Measurements from ENCODE around the gene GPR176.
"Not testable (repeated sequence)": the region's sequence is repeated elsewhere in the genome, so short reads cannot be mapped to it uniquely, and the experiment has no call there.

Gene GPR176

DNA sequence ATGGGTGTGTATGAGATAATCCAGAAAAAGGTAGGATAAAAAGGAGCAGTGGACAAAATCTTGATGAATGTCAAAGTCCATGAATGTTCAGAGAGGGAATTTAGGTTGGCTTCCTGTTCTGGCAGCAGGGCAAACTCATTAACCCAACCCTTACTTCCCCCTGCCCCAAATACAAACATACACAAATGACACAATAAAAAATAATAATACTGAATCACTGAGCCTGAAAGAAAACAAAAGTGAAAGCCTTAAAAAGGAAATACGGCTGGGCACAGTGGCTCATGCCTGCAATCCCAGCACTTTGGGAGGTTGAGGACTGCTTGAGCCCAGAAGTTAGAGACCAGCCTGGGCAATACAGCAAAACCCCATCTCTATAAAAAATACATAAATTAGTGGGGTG, 62.9 kb downstream of the GPR176 start:
- no peak for DNase-seq (ENCODE audit: low spot score)

DNA sequence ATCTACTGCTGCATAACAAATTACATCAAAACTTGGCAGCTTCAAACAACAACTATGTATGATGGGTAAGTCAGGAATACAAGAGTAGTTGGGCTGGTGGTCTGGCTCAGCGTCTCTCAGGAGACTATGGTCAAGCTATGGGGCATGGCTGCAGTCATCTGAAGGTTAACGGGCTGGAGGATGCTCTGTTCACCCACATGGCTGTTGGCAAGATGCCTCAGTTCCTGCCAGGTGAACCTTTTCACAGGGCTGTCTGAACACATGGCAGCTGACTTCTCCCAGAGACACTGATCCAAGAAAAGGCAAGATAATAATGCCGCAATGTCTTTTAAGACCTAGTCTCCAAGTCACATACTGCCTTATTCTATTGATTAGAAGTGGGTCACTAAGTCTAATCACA, 63.7 kb downstream of the GPR176 start:
- no peak for DNase-seq (ENCODE audit: low spot score)

DNA sequence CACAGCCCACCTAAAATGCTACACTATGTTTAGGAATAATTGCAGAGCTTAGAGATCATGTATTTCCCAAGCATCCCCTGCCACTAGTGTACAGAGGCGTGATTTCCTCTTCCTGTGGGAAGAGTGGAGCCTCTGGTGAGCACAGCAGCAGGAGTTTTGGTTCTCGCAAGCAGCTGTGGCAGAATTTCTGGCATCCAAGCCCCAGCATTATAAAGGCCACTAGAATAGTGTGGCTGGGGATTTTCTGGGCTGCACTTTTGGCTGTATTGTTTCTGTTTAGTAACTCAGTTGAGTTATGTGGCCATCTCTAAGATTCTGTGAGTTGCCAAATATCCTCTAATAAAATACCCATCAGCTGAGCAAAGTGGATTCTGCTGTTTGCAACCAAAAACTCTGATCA, 64.7 kb downstream of the GPR176 start:
- no peak for DNase-seq (ENCODE audit: low spot score)

DNA sequence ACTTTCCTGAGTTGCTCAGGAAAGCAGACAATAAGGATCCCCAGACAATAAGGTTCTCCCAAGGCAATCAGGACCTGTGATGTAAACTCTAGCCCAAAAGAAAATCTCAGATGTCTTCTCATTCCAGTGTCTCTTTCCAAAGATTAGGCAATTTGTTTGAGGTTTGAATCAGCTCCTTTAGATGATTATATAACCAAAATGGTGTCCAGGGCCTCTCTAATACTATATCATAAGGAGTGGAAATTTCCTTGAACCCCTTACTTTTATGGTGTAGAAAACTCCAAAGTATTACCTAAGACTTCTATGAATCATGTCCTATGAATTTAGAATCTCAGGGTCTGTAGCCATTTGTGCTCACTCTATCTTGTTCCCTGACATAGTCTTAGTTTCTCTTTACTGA, 65.9 kb downstream of the GPR176 start:
- no peak for DNase-seq (ENCODE audit: low spot score)

DNA sequence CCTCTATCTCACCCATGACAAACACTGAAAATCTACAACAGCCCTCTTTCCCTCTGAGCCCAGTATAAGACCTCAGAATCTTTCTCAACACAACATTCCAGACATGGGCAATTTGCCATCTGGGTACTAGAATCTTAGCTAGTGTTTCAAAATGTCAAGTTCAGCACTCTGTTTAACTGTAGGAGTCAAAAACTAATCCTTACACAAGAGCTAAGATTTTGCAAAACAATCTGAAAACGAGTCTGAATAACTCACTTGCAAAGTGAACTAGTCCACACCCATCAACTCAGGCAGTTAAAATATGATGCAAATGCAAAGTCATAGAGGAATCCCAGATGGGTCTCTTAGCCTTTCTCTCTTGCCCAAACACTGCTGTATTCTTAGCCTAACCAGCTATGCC, 67.8 kb downstream of the GPR176 start:
- no peak for DNase-seq (ENCODE audit: low spot score)

DNA sequence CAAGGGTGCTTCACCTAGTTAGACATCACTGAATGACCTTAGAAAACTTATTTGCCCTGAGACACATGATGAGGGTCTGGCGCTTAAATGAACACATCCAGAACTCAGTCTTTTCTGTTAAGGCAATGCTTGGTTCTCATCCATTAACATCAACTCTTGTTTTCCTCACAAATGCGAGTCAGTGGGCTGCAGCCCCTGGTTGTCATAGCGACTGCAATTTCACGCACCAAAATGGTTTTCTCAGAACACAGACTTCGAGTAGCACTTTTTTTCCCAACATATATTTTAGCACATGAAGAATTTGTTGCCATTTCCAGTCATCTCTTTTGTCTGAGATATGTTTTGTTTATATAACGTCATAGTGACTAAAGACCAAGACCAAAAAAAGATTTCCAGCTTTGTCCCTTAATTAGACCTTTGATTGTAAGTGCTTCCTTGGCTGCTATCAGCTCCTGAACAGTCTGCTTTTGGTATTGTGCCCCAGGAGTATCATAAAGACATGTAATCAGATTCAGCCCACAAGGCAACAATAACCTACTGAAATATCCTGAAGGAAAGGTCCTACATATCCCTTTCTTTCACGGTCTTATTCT, 68.5 kb downstream of the GPR176 start:
- no peak for DNase-seq (ENCODE audit: low spot score)

DNA sequence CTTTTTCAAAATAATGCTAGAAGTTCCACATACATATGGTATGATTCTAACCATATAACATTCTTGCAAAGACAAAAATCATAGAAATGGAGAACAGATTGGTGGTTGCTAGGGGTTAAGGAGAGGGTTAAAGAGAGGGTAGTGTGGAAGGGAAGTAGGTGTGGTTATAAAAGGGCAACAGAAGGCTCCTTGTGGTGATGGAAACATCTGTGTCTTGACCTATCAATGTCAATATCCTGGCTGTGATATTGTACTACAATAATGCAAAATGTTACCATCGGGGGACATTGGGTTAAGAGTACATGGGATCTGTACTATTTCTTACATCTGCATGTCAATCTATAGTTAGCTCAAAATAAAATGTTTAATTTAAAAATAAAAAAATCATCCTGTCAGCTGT, 69.6 kb downstream of the GPR176 start:
- DNase-seq (ENCODE audit: low spot score) = no peak

DNA sequence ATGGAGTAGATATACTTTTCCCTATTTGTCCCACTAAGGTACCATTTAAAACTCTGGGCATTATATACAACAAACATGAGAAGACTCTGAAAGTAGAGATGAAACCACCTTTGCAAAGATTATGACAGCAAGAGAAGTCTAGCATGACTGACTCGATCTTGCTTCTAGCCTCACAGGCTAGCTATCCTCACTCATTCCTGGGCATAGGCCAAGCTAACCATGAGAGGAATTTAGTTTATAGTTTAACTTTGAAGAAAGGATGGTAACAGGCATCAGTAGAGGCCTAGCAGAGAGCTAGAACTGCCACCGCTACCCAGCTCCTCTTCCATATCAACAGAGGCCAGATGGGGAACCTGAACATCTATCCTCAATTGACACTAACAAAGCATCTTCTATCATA, 74.0 kb downstream of the GPR176 start:
- DNase-seq (ENCODE audit: low spot score) = no peak

DNA sequence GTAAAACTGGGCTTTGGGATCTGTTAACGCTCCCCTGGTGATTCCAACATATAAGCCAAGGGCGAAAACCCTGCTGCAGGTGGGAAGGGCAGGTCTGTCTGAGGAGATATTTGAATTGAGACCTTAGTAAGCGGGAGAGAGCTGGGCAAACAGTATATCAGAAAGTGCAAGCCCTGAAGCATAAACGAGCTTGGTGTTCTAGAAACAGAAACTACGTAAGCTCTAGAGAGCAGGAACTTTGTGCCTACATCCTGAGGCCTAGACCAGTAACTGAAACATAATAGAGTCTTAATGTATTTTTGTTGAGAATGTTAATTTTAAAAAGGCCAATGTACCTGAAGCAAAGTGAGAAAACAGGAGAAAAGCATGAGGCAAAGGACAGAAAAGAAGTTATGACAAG, 74.5 kb downstream of the GPR176 start:
- no peak for DNase-seq (ENCODE audit: low spot score)

DNA sequence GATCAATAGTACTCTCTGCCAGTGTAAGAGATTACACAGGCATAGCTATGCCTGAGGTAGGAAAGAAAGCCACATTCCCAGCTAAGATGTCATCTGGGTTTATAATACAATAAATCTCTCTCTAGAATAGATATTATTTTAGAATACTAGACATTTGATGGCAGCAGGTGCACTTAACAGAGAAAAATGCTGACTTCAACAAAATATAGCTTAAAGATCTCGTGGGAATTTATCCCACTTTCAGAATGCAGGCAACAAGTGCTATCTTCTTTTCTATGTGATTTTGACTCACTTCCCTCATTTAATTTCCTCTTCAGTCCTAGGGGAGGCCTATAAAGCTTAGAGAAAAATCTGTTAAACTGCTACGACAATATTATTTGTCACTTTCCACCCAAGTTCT, 76.5 kb downstream of the GPR176 start:
- no peak for DNase-seq (ENCODE audit: low spot score)

DNA sequence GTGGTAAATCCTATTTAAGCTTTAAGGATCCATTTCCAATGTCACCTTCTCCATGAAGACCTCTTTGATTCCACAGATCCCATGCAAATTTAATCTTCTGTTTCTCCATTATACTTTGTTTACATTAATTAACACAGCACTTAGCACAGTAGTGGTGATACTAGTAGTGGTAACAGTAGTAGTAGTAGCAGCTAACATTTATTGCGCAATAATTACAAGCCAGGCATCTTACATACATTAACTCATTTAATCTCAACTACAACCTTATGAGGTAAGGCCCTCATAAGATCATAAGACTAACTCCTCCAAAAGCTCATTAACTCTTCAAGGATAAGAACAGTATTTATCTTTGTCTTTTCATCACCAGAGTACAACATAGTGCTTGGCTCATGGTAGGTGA, 82.6 kb downstream of the GPR176 start:
- no peak for DNase-seq (ENCODE audit: low spot score)

DNA sequence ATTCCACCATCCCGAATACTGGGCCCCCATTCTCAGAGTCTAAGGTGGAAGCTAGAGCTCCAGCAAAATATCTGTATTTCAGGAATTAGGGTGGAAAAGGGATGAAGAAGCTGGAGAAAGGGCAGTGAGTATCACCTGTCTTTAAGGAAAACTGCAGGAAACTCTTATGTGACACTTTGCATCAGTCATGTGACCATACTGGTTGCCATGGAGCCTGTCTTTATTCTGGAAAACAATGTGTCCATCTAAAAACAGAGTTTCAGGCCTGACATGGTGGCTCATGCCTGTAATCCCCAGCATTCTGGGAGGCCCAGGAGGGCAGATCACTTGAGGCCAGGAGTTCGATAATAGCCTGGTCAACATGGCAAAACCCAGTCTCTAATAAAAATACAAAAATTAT, 84.5 kb downstream of the GPR176 start:
- DNase-seq (ENCODE audit: low spot score) = no peak

DNA sequence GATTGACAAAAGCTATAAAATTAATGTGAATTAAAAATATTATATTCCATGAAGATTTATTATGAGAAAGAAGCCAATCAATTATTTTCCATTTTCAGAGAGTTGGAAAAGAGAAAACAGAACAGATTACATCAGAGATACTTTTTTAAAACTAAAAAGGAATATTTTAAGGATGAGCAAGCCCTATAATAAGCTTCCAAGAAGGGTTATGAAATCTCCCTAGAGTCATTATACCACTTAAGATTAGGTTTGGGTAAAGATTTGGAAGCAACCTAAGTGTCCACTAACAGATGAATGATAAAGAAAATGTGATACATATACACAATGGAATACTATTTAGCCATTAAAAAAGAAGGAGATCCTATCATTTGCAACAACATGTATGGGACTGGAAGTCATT, 85.8 kb downstream of the GPR176 start:
- DNase-seq (ENCODE audit: low spot score) = no peak

DNA sequence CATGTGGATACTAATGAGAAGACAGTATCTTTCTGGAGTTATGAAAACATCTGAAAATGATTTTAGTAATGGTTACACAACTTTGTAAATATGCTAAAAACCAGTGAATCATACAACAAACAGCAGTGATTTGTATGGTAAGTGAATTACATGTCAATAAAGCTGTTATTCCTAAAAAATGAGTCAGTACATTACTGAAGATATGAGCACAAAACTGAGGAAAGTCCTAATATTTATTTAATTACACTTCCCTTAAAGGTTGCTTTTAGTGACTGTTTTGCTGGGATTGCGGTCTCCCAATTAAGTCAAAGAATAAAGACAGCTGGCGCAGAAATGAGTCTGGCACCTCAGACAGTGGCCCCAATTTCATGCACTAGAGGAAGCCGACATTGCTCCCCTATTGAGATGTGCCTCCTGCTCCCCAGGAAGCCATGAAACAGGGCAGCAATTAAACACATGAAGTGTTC, 86.5 kb downstream of the GPR176 start:
- DNase-seq (ENCODE audit: low spot score) = no peak

DNA sequence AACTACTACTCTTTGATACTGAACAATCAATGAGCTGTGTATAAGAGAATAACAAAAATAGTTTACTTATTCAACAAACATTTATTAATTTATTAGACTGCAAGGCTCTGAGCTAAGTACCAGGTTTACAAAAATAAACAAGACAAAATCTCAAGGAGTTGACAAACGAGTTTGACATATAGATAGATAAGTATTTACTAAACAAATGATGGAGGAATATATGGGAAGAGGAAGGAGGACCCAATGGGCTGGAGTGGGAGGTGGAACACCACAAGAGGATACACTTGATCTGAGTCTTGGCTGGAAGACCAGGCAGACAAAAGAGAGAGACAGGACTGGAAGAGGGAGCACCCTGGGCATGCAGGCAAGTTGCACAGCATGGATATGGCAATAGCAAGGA, 89.9 kb downstream of the GPR176 start:
- DNase-seq (ENCODE audit: low spot score) = no peak

DNA sequence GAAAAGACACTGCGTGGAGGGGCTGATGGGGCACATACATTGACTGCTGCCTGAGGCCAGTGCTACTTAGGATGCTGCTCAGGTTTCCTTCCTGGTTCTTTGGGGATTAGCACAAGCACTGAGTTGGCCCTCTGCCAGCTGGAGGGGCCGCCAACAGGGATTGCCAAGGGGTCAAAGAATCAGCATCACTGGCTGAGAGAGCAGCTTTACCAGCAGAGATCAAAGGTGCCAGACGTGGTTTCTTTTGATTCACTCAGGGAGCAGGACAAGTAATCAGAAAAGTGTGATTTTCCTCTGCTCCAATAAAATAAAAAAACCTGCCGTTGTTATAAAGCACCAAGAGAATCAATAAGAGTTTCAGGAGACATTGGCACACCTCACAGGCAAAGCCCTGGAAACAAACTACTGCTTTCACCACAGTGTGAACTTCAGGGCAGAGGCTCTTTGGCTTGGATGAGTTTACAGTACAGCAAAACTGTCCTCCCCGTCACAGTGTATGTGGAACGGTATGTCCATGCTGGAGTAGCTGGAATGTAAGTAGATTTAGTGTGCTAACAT, 91.6 kb downstream of the GPR176 start:
- DNase-seq (ENCODE audit: low spot score) = no peak

DNA sequence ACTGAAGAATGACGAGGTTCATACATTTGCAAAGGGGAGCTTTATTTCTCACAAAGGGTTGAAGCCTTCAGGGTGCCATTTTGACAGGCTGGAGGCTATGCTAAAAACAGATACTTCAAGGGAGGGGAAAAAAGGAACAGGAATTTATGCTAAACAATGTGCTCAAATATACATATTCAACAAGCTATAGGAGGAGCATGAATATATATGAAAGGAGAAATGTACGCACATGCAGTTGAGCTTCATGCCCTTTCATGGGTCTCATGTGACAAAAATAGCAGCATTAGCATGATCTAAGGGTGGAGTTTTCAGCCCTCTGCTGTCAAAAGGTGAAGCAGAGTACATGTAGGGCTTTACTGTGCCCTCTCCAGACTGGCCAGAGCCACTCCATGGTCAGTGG, 93.1 kb downstream of the GPR176 start:
- DNase-seq (ENCODE audit: low spot score) = no peak

DNA sequence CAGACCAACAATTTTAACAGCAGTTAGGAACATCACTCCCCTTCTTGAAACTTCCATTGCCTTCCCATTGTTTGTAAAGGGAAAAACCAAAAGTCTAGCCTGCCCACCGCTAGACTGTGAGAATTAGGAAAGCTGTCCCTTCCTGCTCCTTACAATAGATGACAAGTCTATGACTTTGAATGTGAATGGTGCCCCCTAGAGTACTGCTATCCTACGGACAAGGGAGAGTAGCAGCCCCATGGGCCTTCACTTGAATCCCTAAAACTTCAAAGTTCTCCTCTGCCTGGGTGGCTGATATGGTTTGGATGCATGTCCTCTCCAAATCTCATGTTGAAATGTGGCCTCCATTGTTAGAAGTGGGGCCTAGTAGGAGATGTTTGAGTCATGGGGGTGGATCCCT, 96.4 kb downstream of the GPR176 start:
- DNase-seq (ENCODE audit: low spot score) = no peak

DNA sequence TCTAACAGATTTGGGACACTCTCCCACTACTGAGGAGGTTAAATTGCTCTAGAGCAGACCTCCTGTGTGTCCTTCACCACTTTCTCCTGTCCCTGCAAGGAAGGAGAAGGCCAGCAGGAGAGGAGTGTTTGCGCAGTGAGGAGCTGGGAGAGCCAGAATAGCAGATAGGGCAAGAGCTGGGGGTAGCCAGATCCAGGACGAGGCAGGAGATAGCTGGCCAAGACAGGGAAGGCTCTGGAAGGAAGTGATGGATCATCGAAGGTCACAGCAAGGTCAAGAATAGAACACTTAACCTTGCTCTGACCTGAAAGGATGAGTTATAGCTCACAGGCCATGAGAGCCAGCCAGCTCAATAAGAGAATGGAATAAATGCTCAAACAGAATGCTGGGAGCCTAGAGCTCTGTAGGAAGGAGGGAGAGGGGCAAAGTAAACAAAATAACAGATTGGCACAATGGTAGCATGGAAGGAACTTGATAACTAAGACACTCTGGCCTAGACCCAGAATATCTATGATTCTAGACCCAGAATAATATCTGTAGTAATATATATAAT, 99.9 kb downstream of the GPR176 start:
- DNase-seq (ENCODE audit: low spot score) = no peak

DNA sequence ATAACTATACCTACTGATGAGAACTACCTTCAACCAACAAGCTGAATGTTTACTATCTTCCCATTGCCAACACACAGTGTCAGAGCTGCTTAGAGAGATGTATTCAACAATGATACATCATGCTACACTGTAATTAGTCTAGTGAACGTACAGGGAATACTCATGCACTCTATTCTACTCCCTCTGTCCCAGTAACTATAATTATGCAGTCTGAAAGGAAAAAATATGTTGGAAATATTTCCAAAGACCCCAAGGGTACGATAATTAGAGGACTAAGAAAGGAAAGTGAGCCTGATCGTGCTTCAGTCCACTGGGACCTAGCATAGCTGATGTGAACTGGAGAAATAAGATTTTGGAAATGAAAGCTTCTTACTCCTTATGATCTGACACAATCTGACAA, 100.5 kb downstream of the GPR176 start:
- no peak for DNase-seq (ENCODE audit: low spot score)

DNA sequence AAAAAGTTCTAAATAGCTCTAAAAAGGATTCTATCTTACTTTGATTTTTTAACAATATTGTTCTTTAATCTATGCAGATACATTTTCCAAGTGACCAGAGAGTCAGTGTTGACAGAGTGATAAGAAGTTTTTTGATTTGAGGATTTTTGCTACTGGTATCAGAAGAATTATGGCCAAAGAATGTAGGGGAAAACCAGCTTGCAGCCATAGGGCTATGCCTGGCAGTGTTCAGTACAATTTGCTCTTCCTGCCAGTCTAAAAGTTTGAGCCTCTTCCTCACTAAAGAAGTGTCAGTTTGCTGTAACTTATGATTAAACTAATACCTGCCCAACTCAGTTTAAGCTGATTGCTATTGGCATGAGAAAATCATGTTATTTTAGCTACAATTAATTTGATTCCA, 102.2 kb downstream of the GPR176 start:
- DNase-seq (ENCODE audit: low spot score) = no peak

DNA sequence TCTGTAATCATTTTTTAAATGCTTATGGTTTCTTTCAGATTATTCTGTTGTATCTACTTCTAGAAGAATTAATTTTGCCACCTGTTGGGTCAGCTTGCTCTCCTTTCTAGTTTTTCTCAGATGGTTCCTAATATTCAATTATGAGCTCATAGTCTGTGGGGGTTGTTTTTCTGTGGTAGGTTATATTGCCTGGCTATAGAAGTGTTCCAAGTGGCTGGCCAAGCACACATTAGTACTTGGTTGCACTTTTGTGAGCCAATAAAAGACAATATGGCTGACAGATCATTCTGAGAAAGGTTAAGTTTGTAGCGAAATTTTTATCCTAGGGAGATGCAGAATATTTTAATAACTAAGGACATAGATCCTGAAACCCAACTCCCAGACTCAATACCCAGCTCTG, 105.6 kb downstream of the GPR176 start:
- no peak for DNase-seq (ENCODE audit: low spot score)

DNA sequence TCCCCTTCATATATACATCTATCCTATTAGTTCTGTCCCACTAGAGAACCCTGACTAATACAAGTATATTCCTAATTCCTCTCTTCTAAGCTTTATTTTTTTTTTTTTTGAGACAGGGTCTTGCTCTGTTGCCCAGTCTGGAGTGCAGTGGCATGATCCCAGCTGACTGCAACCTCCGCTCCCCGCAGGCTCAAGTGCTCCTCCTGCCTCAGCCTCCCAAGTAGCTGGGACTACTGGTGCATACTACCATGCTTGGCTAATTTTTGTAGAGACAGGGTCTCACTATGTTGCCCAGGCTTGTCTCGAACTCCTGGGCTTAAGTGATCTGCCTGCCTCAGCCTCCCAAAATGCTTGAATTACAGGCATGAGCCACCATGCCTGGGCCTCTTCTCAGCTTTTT, 107.4 kb downstream of the GPR176 start:
- not testable (repeated sequence) for DNase-seq (ENCODE audit: low spot score)

DNA sequence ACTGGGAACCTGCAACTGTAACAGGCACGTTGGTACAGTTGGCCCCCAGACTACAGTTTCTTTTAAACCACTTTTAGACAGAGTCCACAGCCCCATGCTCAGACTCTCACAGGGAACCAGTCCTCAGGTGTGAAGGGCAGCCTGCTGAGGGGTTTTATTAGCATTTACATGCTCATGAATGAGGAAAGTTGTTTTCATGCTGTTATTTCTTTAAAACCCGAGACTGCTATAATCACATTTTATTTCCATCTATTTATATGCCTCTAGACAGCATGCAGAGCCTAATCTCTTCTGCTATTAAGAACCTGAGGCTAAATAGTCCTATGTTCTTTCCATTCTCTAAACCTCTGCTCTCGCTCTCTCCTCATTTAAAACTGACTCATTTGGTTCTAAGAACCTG, 111.2 kb downstream of the GPR176 start:
- DNase-seq (ENCODE audit: low spot score) = no peak

Data from RKO (cell line).